K562 (cell line): ENCODE data around the gene ZFP3. TPM values are rescaled to one million over a fixed set of nuclear protein-coding genes. Genes with fewer than 3 reads are reported as not detected.

Experiments used
- ATAC-seq: fragments of 200-7000 bp; cut with Tn5 transposase; 3 replicates; pipeline ENCODE4 v1.9.1; 2020; ENCODE audit warnings: moderate library complexity
- BruUV-seq: library from RNA; stranded (reverse); fragments of 400-500 nt; replicated peaks from 2 replicates; lab custom pipeline; 2021; lab: Mats Ljungman, UMichigan
- CTCF ChIA-PET: fragments of 300-600 bp; formaldehyde crosslinking; extraction: SDS; loops from one replicate; lab custom pipeline; 2021; ENCODE audit warnings: low intra/inter-chr PET ratio; lab: Yijun Ruan, JAX
- POLR2A ChIA-PET: fragments of 300-600, 350-650 bp; sonication (Branson Sonifier 250); formaldehyde crosslinking; extraction: SDS; loops from one replicate; lab custom pipeline; 2021; ENCODE audit warnings: antibody characterized with exemption, inconsistent platforms; lab: Yijun Ruan, JAX
- DNase-seq, 4 experiments: peaks; one replicate each; pipeline versions ENCODE4 v3.0.0 to v3.0.0-alpha.2; 2011 to 2018; ENCODE audit warnings: low spot score in 3 of 4, mixed read lengths in 3 of 4; ENCODE audit errors: extremely low read depth in 1 of 4
- FAIRE-seq: peaks from 2 replicates; lab custom pipeline; 2011; peaks lifted over from hg19 to GRCh38; lab: Jason Lieb, UNC
- H2AFZ ChIP-seq: 2 replicates; pipeline ENCODE4 v1.6.0; 2011; ENCODE audit warnings: low read depth, low read length, control low read depth, inconsistent platforms
- H3K27ac ChIP-seq: fragments of 200-600 bp; 3 replicates; pipeline ENCODE4 v1.8.0; 2011; ENCODE audit warnings: low read depth, mild to moderate bottlenecking, control low read depth, inconsistent platforms, low read length, moderate library complexity, mixed read lengths; ENCODE audit errors: extremely low read depth
- H3K27me3 ChIP-seq, 2 experiments: fragments of 300-600 bp in 1 of 2; 2 replicates in 1 of 2; 3 replicates in 1 of 2; pipeline versions ENCODE4 v1.6.0 to v1.8.0; 2011; ENCODE audit warnings: inconsistent platforms in 2 of 2, low read length in 2 of 2, mild to moderate bottlenecking in 1 of 2, mixed read lengths in 1 of 2, moderate library complexity in 1 of 2; ENCODE audit not compliant: control insufficient read depth in 2 of 2, insufficient read depth in 2 of 2
- H3K36me3 ChIP-seq: fragments of 300-600 bp; 3 replicates; pipeline ENCODE4 v1.8.0; 2011; ENCODE audit warnings: mild to moderate bottlenecking, low read length, inconsistent platforms; ENCODE audit not compliant: control insufficient read depth, insufficient read depth
- H3K4me1 ChIP-seq, 2 experiments: fragments of 200-600 bp in 1 of 2; replicated peaks in 1 of 2; 2 replicates in 1 of 2; 3 replicates in 1 of 2; pipeline versions ENCODE4 v1.5.1 to v1.8.0; 2011; ENCODE audit warnings: inconsistent platforms in 2 of 2, low read length in 2 of 2, mild to moderate bottlenecking in 1 of 2, mixed read lengths in 1 of 2, moderate library complexity in 1 of 2; ENCODE audit not compliant: control insufficient read depth in 2 of 2, insufficient read depth in 2 of 2
- H3K4me2 ChIP-seq: 2 replicates; pipeline ENCODE4 v1.6.1; 2011; ENCODE audit warnings: low read length, control low read depth, inconsistent platforms, mixed read lengths; ENCODE audit not compliant: insufficient read depth
- H3K4me3 ChIP-seq: fragments of 200-600 bp; sonication (generic), shearing (Covaris generic); 2 replicates; pipeline ENCODE4 v1.5.1; 2016; ENCODE audit warnings: control low read depth, inconsistent platforms
- H3K79me2 ChIP-seq: fragments of 200-600 bp; 3 replicates; pipeline ENCODE4 v1.8.0; 2011; ENCODE audit warnings: low read length, inconsistent platforms; ENCODE audit not compliant: control insufficient read depth, insufficient read depth
- H3K9ac ChIP-seq, 2 experiments: 2 replicates each; pipeline versions ENCODE4 v1.6.0 to v1.6.1; 2011; ENCODE audit warnings: low read depth in 2 of 2, low read length in 2 of 2, control low read depth in 1 of 2, inconsistent platforms in 1 of 2, mild to moderate bottlenecking in 1 of 2, mixed read lengths in 1 of 2; ENCODE audit not compliant: insufficient read depth in 1 of 2
- H3K9me1 ChIP-seq: one replicate; pipeline ENCODE4 v1.6.0; 2011; ENCODE audit warnings: inconsistent platforms, mild to moderate bottlenecking, low read length, moderate library complexity; ENCODE audit not compliant: control insufficient read depth, insufficient read depth
- H3K9me3 ChIP-seq: replicated peaks from 2 replicates; pipeline ENCODE4 v1.5.1; 2011; ENCODE audit warnings: low read depth, low read length, inconsistent platforms; ENCODE audit not compliant: control insufficient read depth, insufficient read depth
- H4K20me1 ChIP-seq: replicated peaks from 2 replicates; pipeline ENCODE4 v1.6.1; 2011; ENCODE audit warnings: low read length, inconsistent platforms, mixed read lengths; ENCODE audit not compliant: control insufficient read depth, insufficient read depth
- ASH1L ChIP-seq: fragments of 450-650 bp; IDR thresholded peaks from 2 replicates; pipeline ENCODE4 v1.6.1; 2018; ENCODE audit warnings: borderline replicate concordance, mild to moderate bottlenecking, low read depth; ENCODE audit not compliant: partially characterized antibody
- FOS ChIP-seq: IDR thresholded peaks from 3 replicates; pipeline ENCODE4 v1.6.1; 2011; ENCODE audit not compliant: insufficient read length; ENCODE audit errors: extremely low read depth
- GABPB2 ChIP-seq: fragments of 250-450 bp; sonication (Bioruptor Pico); conservative IDR thresholded peaks from 2 replicates; pipeline ENCODE4 v1.5.1; 2021; ENCODE audit warnings: mild to moderate bottlenecking
- MYNN ChIP-seq, 2 experiments: sonication (generic); formaldehyde crosslinking in 1 of 2; IDR thresholded peaks; 2 replicates each; pipeline versions ENCODE4 v1.5.0 to v1.6.1; 2016 to 2020; ENCODE audit warnings: antibody characterized with exemption in 1 of 2, missing genetic modification reagents in 1 of 2
- RCOR1 ChIP-seq, 2 experiments: IDR thresholded peaks; 2 replicates each; pipeline ENCODE4 v1.6.1; 2012; ENCODE audit warnings: low read depth in 2 of 2, low read length in 2 of 2, borderline replicate concordance in 1 of 2, improper control_type of control experiment in 1 of 2
- SMARCE1 ChIP-seq: fragments of 450-650 bp; IDR thresholded peaks from 2 replicates; pipeline ENCODE4 v1.7.1; 2016; ENCODE audit warnings: mild to moderate bottlenecking
- TAF9B ChIP-seq: fragments of 450-650 bp; IDR thresholded peaks from 2 replicates; pipeline ENCODE4 v1.6.1; 2018; ENCODE audit warnings: mild to moderate bottlenecking; ENCODE audit not compliant: partially characterized antibody
- XRCC5 ChIP-seq: fragments of 200-400 bp; formaldehyde crosslinking; IDR thresholded peaks from 2 replicates; pipeline ENCODE4 v1.6.1; 2017; ENCODE audit warnings: low read depth, mild to moderate bottlenecking, low read length
- ZNF12 ChIP-seq: sonication (generic); formaldehyde crosslinking; IDR thresholded peaks from 2 replicates; pipeline ENCODE4 v1.4.0; 2020; ENCODE audit warnings: mild to moderate bottlenecking, missing genetic modification reagents
- WGBS: fragments of 100-300 bp; shearing (Covaris generic); methylation state at CpG from one replicate; pipeline ENCODE4 v1.1.6; 2016; ENCODE audit warnings: low coverage, mixed read lengths; ENCODE audit not compliant: insufficient coverage; ENCODE audit errors: missing lambda C conversion rate; 5-methylcytosine and 5-hydroxymethylcytosine counted together
- in situ Hi-C: fragments of 300-500 bp; cut with MboI; formaldehyde crosslinking; loops from 4 replicates; pipeline ENCODE4 v1.15.0; 2018; ENCODE audit warnings: inconsistent platforms, mixed read lengths
- intact Hi-C: fragments of 100-400 bp; cut with micrococcal nuclease; formaldehyde crosslinking; loops from 2 replicates; pipeline ENCODE4 v1.14.2; 2022
- polyA plus RNA-seq, 8 experiments: library from polyadenylated mRNA; depleted of rRNA in 4 of 8; stranded (reverse) in 5 of 8; unstranded in 3 of 8; fragments of >200 nt; fragmentation: Nextera tagmentation in 2 of 8; fragmentation: Illumina TruSeq in 1 of 8; extraction: Ambion mirVana in 2 of 8; extraction: Trizol in 1 of 8; gene quantifications; 2 replicates each; pipeline versions ENCODE4 v1.2.1 to v1.2.3, GENCODE V29; 2011 to 2014; ENCODE audit warnings: inconsistent platforms in 1 of 8, missing spikeins in 1 of 8
- total RNA-seq, 7 experiments: library from RNA; depleted of rRNA in 6 of 7; stranded (reverse); fragments of >200 nt in 6 of 7; fragmentation: Illumina TruSeq in 2 of 7; extraction: Trizol in 2 of 7; gene quantifications; 2 replicates each; pipeline versions ENCODE4 v1.2.1 to v1.2.3, GENCODE V29; 2011 to 2021; ENCODE audit warnings: low replicate concordance in 1 of 7
- TF ChIP-seq, protein P1 (sequence below): IDR thresholded peaks from 2 replicates; pipeline ENCODE4 v1.6.1; 2011; ENCODE audit warnings: borderline replicate concordance, low read depth, mild to moderate bottlenecking, moderate library complexity, low read length; ENCODE audit not compliant: insufficient read depth, poor library complexity, severe bottlenecking
- TF ChIP-seq, protein P2 (sequence below): sonication (generic); formaldehyde crosslinking; IDR thresholded peaks from 2 replicates; pipeline ENCODE4 v1.8.1; 2022; ENCODE audit warnings: missing genetic modification reagents
- TF ChIP-seq, protein P3 (sequence below): fragments of 250-450 bp; sonication (Bioruptor Pico); IDR thresholded peaks from 2 replicates; pipeline ENCODE4 v1.8.0; 2021; ENCODE audit warnings: mild to moderate bottlenecking, moderate library complexity
- TF ChIP-seq, protein P4 (sequence below): fragments of 450-650 bp; IDR thresholded peaks from one replicate; pipeline ENCODE4 v1.6.1; 2018; ENCODE audit warnings: mild to moderate bottlenecking, moderate library complexity; ENCODE audit not compliant: partially characterized antibody

The ZFP3 gene
- total and polyA plus RNA-seq, 9 of the 15 experiments (the other 6 are each of a cell fraction or from before 2014, with no cell fraction given): 0.04 TPM; not detected in 8

DNA sequence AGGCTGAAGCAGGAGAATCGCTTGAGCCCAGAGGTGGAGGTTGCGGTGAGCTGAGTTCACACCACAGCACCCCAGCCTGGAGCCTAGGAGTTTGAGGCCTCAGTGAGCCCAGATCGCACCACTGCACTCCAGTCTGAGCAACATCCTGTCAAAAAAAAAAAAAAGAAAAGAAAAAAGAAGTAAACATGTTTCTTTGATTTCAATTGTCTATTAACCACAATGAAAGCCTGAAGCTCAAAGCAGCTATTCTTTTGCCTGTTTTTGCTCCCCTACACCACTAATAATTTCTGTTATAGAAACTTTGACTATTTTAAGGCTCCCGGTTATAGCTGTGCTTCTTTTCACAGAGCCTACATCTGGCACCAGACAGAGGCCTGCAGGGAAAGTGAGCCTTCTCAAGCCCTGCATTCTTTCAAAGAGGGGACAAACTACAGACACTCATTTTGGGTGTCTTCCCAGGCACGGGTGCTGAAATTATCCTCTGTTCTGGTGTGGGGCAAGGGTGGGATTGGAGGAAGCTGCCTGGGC lies 28.9 kb upstream of the ZFP3 start (continued):
- TF ChIP-seq, protein P1, sequence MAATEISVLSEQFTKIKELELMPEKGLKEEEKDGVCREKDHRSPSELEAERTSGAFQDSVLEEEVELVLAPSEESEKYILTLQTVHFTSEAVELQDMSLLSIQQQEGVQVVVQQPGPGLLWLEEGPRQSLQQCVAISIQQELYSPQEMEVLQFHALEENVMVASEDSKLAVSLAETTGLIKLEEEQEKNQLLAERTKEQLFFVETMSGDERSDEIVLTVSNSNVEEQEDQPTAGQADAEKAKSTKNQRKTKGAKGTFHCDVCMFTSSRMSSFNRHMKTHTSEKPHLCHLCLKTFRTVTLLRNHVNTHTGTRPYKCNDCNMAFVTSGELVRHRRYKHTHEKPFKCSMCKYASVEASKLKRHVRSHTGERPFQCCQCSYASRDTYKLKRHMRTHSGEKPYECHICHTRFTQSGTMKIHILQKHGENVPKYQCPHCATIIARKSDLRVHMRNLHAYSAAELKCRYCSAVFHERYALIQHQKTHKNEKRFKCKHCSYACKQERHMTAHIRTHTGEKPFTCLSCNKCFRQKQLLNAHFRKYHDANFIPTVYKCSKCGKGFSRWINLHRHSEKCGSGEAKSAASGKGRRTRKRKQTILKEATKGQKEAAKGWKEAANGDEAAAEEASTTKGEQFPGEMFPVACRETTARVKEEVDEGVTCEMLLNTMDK: no peak
- no peak for TF ChIP-seq SMARCE1
- TF ChIP-seq TAF9B: no peak
- TF ChIP-seq, all 486 proteins: peak for 0

DNA sequence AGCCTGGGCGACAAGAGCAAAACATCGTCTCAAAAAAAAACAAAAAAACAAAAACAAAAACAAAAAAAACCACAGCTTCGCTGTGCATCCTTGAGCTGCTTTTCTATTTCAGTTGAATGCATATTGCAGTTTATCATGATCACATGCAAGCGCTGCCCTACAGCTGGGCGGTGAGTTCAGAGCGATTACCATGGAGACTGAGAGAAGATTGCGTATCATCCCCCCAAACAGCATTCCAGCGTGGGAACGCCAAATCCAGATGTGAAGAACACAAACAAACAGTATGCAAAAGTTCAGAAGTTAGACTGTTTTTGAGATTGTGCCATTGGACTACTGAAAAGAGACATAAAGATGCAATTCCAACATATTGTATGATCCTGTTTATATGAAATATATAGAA lies 28.0 kb upstream of the ZFP3 start:
- H3K9ac ChIP-seq: no peak overlapping the region
- POLR2A ChIA-PET: interaction anchor here (0.6 kb wide), 2 partner anchors 139 to 223 kb away, joined by 3 to 4 read pairs; no protein-coding TSS in a partner anchor
- TF ChIP-seq, protein P2, sequence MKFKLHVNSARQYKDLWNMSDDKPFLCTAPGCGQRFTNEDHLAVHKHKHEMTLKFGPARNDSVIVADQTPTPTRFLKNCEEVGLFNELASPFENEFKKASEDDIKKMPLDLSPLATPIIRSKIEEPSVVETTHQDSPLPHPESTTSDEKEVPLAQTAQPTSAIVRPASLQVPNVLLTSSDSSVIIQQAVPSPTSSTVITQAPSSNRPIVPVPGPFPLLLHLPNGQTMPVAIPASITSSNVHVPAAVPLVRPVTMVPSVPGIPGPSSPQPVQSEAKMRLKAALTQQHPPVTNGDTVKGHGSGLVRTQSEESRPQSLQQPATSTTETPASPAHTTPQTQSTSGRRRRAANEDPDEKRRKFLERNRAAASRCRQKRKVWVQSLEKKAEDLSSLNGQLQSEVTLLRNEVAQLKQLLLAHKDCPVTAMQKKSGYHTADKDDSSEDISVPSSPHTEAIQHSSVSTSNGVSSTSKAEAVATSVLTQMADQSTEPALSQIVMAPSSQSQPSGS: no peak
- TF ChIP-seq FOS (no peak), ASH1L (no peak), RCOR1 (IDR thresholded peaks at IDR 0.05; ENCODE audit: borderline replicate concordance in 1 of 2, low read depth in 2 of 2, low read length in 2 of 2) (no peak), GABPB2 (CRISPR knock-in tag) (no peak), MYNN (IDR thresholded peaks at IDR 0.05) (no peak), MYNN (CRISPR knock-in tag; IDR thresholded peaks at IDR 0.05) (no peak), ZNF12 (CRISPR knock-in tag) (no peak), XRCC5 (no peak)
- TF ChIP-seq, protein P3, sequence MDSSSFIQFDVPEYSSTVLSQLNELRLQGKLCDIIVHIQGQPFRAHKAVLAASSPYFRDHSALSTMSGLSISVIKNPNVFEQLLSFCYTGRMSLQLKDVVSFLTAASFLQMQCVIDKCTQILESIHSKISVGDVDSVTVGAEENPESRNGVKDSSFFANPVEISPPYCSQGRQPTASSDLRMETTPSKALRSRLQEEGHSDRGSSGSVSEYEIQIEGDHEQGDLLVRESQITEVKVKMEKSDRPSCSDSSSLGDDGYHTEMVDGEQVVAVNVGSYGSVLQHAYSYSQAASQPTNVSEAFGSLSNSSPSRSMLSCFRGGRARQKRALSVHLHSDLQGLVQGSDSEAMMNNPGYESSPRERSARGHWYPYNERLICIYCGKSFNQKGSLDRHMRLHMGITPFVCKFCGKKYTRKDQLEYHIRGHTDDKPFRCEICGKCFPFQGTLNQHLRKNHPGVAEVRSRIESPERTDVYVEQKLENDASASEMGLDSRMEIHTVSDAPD (CRISPR knock-in tag): no peak
- TF ChIP-seq, protein P4, sequence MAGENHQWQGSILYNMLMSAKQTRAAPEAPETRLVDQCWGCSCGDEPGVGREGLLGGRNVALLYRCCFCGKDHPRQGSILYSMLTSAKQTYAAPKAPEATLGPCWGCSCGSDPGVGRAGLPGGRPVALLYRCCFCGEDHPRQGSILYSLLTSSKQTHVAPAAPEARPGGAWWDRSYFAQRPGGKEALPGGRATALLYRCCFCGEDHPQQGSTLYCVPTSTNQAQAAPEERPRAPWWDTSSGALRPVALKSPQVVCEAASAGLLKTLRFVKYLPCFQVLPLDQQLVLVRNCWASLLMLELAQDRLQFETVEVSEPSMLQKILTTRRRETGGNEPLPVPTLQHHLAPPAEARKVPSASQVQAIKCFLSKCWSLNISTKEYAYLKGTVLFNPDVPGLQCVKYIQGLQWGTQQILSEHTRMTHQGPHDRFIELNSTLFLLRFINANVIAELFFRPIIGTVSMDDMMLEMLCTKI: no peak

More for the DNA sequence above, 28.0 kb upstream of the ZFP3 start:
- H3K27ac ChIP-seq: no peak overlapping the region
- H3K4me3 ChIP-seq: no peak overlapping the region
- no peaks in the 10 kb centered on the region for H3K79me2 ChIP-seq
- no peaks in the 10 kb centered on the region for H3K36me3 ChIP-seq
- no peaks in the 10 kb centered on the region for H3K9me3 ChIP-seq
- in situ Hi-C loops (no loop called here), intact Hi-C loops (no loop called here)
- CTCF ChIA-PET: no interaction called here
- BruUV-seq: no TSS peak
- H3K9me1 ChIP-seq: no peaks in the 10 kb centered on the region
- no peaks in the 10 kb centered on the region; a peak in 1 of 5 replicates for H3K4me1 ChIP-seq
- no peaks in the 10 kb centered on the region for H3K27me3 ChIP-seq
- no peaks in the 10 kb centered on the region for H4K20me1 ChIP-seq
- FAIRE-seq (no peak), ATAC-seq (no peak), DNase-seq (no peak)
- WGBS: 33% methylated on average over 8 of the region's 9 CpGs
- H2AFZ ChIP-seq: no peak overlapping the region
- no peak overlapping the region for H3K4me2 ChIP-seq
